Rectal smooth muscle tissue (tissue), 1 donor: ENCODE results near the gene PDE8B.
A peak's percentile ranks its signal among the peaks of the same experiment; 100 is the strongest.

ENCODE experiments used
- H3K27ac ChIP-seq: one replicate; pipeline ENCODE4 v1.7.0; 2013; ENCODE audit warnings: low read depth, low read length, inconsistent platforms
- H3K27me3 ChIP-seq: one replicate; pipeline ENCODE4 v1.7.0; 2013; ENCODE audit warnings: low read length; ENCODE audit not compliant: control insufficient read depth, insufficient read depth
- H3K36me3 ChIP-seq: one replicate; pipeline ENCODE4 v1.7.0; 2013; ENCODE audit warnings: low read length; ENCODE audit not compliant: control insufficient read depth, insufficient read depth
- H3K4me1 ChIP-seq: one replicate; pipeline ENCODE4 v1.7.0; 2013; ENCODE audit warnings: low read length; ENCODE audit not compliant: control insufficient read depth, insufficient read depth
- H3K4me3 ChIP-seq: one replicate; pipeline ENCODE4 v1.7.0; 2013; ENCODE audit warnings: low read length
- H3K9ac ChIP-seq: one replicate; pipeline ENCODE4 v1.7.0; 2013; ENCODE audit warnings: low read length

Gene PDE8B

GRCh38 chr5:77175231-77175630, 35.2 kb upstream of the PDE8B start:
- Histone ChIP-seq H3K27ac (no peak overlapping the region), H3K36me3 (no peaks in the 10 kb centered on the region), H3K4me1 (no peaks in the 10 kb centered on the region), H3K27me3 (peaks cover 2% of the 10 kb centered on the region), H3K4me3 (no peak overlapping the region), H3K9ac (no peak overlapping the region)

GRCh38 chr5:77176429-77176828, 34.1 kb upstream of the PDE8B start:
- Histone ChIP-seq H3K36me3 (no peaks in the 10 kb centered on the region), H3K27me3 (peaks cover 2% of the 10 kb centered on the region), H3K4me1 (no peaks in the 10 kb centered on the region), H3K9ac (no peak overlapping the region), H3K4me3 (no peak overlapping the region), H3K27ac (no peak overlapping the region)

- H3K9ac ChIP-seq = no peak overlapping the region
- no peaks in the 10 kb centered on the region for H3K36me3 ChIP-seq
- no peak overlapping the region for H3K4me3 ChIP-seq
Measured at GRCh38 chr5:77177576-77177975, 32.9 kb upstream of the PDE8B start.

GRCh38 chr5:77180167-77181081, 30.1 kb upstream of the PDE8B start:
- Histone ChIP-seq H3K4me1 (no peaks in the 10 kb centered on the region), H3K9ac (no peak overlapping the region), H3K36me3 (no peaks in the 10 kb centered on the region), H3K27ac (no peak overlapping the region), H3K27me3 (peaks cover 2% of the 10 kb centered on the region), H3K4me3 (peak overlapping the region; percentile 64)

More at GRCh38 chr5:77177576-77177975, 32.9 kb upstream of the PDE8B start:
- Histone ChIP-seq H3K27me3 (peaks cover 2% of the 10 kb centered on the region), H3K27ac (no peak overlapping the region), H3K4me1 (no peaks in the 10 kb centered on the region)

GRCh38 chr5:77181173-77181572, 29.3 kb upstream of the PDE8B start:
- Histone ChIP-seq H3K36me3 (no peaks in the 10 kb centered on the region), H3K4me1 (no peaks in the 10 kb centered on the region), H3K27me3 (peaks cover 2% of the 10 kb centered on the region), H3K4me3 (no peak overlapping the region), H3K27ac (no peak overlapping the region), H3K9ac (no peak overlapping the region)

- Histone ChIP-seq H3K27me3 (peaks cover 2% of the 10 kb centered on the region), H3K4me1 (no peaks in the 10 kb centered on the region), H3K36me3 (no peaks in the 10 kb centered on the region), H3K4me3 (no peak overlapping the region), H3K9ac (peak overlapping the region; percentile 17), H3K27ac (no peak overlapping the region)
Measured at GRCh38 chr5:77181596-77182304, 28.7 kb upstream of the PDE8B start.

- Histone ChIP-seq H3K4me1 (no peaks in the 10 kb centered on the region), H3K36me3 (no peaks in the 10 kb centered on the region), H3K4me3 (no peak overlapping the region), H3K9ac (no peak overlapping the region), H3K27me3 (peaks cover 2% of the 10 kb centered on the region), H3K27ac (no peak overlapping the region)
Measured at GRCh38 chr5:77182367-77182766, 28.1 kb upstream of the PDE8B start.

- H3K9ac ChIP-seq = no peak overlapping the region
- H3K27ac ChIP-seq = no peak overlapping the region
- no peaks in the 10 kb centered on the region for H3K27me3 ChIP-seq
- no peaks in the 10 kb centered on the region for H3K36me3 ChIP-seq
- H3K4me3 ChIP-seq = no peak overlapping the region
- no peaks in the 10 kb centered on the region for H3K4me1 ChIP-seq
Measured at GRCh38 chr5:77186652-77187370, 23.7 kb upstream of the PDE8B start.

GRCh38 chr5:77189421-77189820, 21.1 kb upstream of the PDE8B start:
- no peaks in the 10 kb centered on the region for H3K36me3 ChIP-seq
- no peaks in the 10 kb centered on the region for H3K4me1 ChIP-seq
- no peak overlapping the region for H3K27ac ChIP-seq
- no peaks in the 10 kb centered on the region for H3K27me3 ChIP-seq
- no peak overlapping the region for H3K9ac ChIP-seq
- no peak overlapping the region for H3K4me3 ChIP-seq

- Histone ChIP-seq H3K9ac (no peak overlapping the region), H3K36me3 (no peaks in the 10 kb centered on the region), H3K27ac (no peak overlapping the region), H3K4me1 (no peaks in the 10 kb centered on the region), H3K4me3 (no peak overlapping the region), H3K27me3 (no peaks in the 10 kb centered on the region)
Measured at GRCh38 chr5:77192441-77193050, 17.9 kb upstream of the PDE8B start.

GRCh38 chr5:77194762-77195161, 15.7 kb upstream of the PDE8B start:
- Histone ChIP-seq H3K27ac (no peak overlapping the region), H3K27me3 (no peaks in the 10 kb centered on the region), H3K4me1 (no peaks in the 10 kb centered on the region), H3K36me3 (no peaks in the 10 kb centered on the region), H3K9ac (no peak overlapping the region), H3K4me3 (no peak overlapping the region)
